Coronary artery (tissue), 2 donors: ENCODE measurements around the gene OLIG3.

ENCODE experiments used
- DNase-seq: peaks from one replicate; pipeline ENCODE4 v3.0.0-alpha.2; 2017; ENCODE audit warnings: low spot score
- H3K27ac ChIP-seq, 2 donors: fragments of 200-600 bp; sonication (generic); one replicate each; pipeline ENCODE4 v1.5.1; 2016 to 2019
- H3K4me3 ChIP-seq: fragments of 200-600 bp; sonication (generic); 2 replicates; pipeline ENCODE4 v1.5.1; 2016; ENCODE audit warnings: mild to moderate bottlenecking, moderate library complexity
- CTCF ChIP-seq: fragments of 200-600 bp; sonication (generic); IDR thresholded peaks from one replicate; pipeline ENCODE4 v1.5.1; 2019; ENCODE audit warnings: antibody characterized with exemption

The OLIG3 gene

GRCh38 chr6:137465378-137466009 lies 28.7 kb downstream of the OLIG3 start:
- H3K4me3 ChIP-seq = no peak overlapping the region
- TF ChIP-seq CTCF = no peak
- no peak for DNase-seq
- H3K27ac ChIP-seq = no peak overlapping the region

DNA sequence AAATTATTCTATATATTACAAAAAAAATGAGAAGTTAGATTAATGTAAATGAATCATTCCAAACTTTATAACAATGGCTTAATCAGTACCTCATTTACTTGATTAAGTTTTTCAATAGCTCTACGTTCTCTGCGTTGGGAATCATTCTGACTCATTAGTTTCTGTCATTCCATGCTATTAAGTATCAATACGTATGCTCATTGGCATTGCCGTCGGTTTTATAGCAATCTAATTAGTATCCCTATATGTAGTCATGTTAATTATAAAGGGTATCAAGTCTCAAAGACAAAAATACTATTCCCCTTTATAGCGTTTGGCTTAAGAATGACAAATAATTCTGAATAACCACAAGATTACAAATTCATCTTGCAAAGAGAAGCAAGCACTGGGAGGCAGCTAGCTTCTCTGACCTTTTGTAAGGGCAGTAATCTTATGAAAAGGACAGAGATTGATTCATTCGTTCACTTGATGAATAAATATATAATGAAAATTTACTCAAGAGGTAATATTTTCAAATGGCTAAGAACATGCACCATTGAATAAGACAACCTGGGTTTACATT lies 41.8 kb downstream of the OLIG3 start:
- Histone ChIP-seq H3K4me3 (no peak overlapping the region), H3K27ac (no peak overlapping the region)
- DNase-seq = no peak
- TF ChIP-seq CTCF = no peak

DNA sequence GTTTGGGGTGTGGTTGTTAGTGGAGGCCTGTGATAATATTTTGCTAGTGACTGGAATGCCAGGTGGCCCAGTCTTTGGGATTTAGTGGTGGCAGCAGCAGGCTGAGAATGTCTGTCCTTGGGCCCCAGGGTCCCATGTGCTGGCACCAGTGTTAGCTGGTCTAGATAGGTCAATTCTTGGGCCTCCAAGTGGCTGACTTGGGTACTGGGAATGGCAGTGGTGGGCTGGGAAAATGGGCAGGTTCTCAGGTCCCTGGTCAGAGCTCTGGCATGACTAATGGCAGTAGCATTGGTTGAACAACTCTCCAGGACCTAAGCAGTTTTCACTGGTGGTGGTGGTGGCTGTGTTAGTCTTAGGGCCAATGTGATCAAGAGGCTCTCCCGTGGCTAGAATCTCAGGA lies 50.3 kb downstream of the OLIG3 start:
- H3K27ac ChIP-seq = no peak overlapping the region
- H3K4me3 ChIP-seq = no peak overlapping the region
- no peak for DNase-seq
- no peak for TF ChIP-seq CTCF
